T-helper 2 cell treated with Interferon-gamma antibody and Interleukin-4, amounts not matched to agents 5 μg/mL and 100 μg/mL, for 36 hours (primary cell): ENCODE data around the gene SLC16A13.
"Not testable (repeated sequence)": the region's sequence is repeated elsewhere in the genome, so short reads cannot be mapped to it uniquely, and the experiment has no call there.

Experiments
- DNase-seq: peaks from one replicate; pipeline ENCODE4 v3.0.0; 2021; ENCODE audit warnings: low spot score
- H3K27ac Mint-ChIP-seq: one replicate; pipeline ENCODE4 v1.8.0; 2021; ENCODE audit warnings: mild to moderate bottlenecking, mixed read lengths
- H3K27me3 Mint-ChIP-seq: one replicate; pipeline ENCODE4 v1.8.0; 2021; ENCODE audit warnings: low read depth, mixed read lengths
- H3K36me3 Mint-ChIP-seq: one replicate; pipeline ENCODE4 v1.8.0; 2021; ENCODE audit warnings: low read depth, mixed read lengths
- H3K4me1 Mint-ChIP-seq: one replicate; pipeline ENCODE4 v1.8.0; 2021; ENCODE audit warnings: low read depth, mixed read lengths
- H3K4me3 Mint-ChIP-seq: one replicate; pipeline ENCODE4 v1.8.0; 2022; ENCODE audit warnings: mild to moderate bottlenecking, moderate library complexity, mixed read lengths
- H3K9me3 Mint-ChIP-seq: one replicate; pipeline ENCODE4 v1.8.0; 2021; ENCODE audit warnings: mixed read lengths

SLC16A13 gene

GRCh38 chr17:7035591-7036368 is at the start of gene SLC16A13:
TSS of gene SLC16A13 (plus strand) at chr17:7036015. CDS start at chr17:7036383, 368 bp downstream.
- Mint-ChIP-seq H3K4me1 (peaks cover 39% of the 10 kb centered on the region), H3K4me3 (peak within 1 kb of the TSS; percentile 93)

GRCh38 chr17:6986676-6987075 is 49.1 kb upstream of the SLC16A13 start:
- peaks cover 9% of the 10 kb centered on the region for H3K4me1 Mint-ChIP-seq
- H3K27me3 Mint-ChIP-seq = no peaks in the 10 kb centered on the region
- H3K36me3 Mint-ChIP-seq = no peaks in the 10 kb centered on the region
- H3K9me3 Mint-ChIP-seq = no peaks in the 10 kb centered on the region
- H3K4me3 Mint-ChIP-seq = no peak overlapping the region
- H3K27ac Mint-ChIP-seq = no peak overlapping the region
- DNase-seq = no peak

More at GRCh38 chr17:7035591-7036368, at the start of gene SLC16A13:
- no peaks in the 10 kb centered on the region for H3K9me3 Mint-ChIP-seq
- H3K36me3 Mint-ChIP-seq = peaks cover 8% of the 10 kb centered on the region
- H3K27me3 Mint-ChIP-seq = no peaks in the 10 kb centered on the region
- H3K27ac Mint-ChIP-seq = peak within 1 kb of the TSS; percentile 95
- DNase-seq = peak; percentile 99

- no peak overlapping the region for H3K27ac Mint-ChIP-seq
- no peaks in the 10 kb centered on the region for H3K4me1 Mint-ChIP-seq
- H3K9me3 Mint-ChIP-seq = no peaks in the 10 kb centered on the region
- DNase-seq = no peak
- H3K27me3 Mint-ChIP-seq = no peaks in the 10 kb centered on the region
- no peak overlapping the region for H3K4me3 Mint-ChIP-seq
- peaks cover 2% of the 10 kb centered on the region for H3K36me3 Mint-ChIP-seq
Observed at GRCh38 chr17:6989779-6990178, 46.0 kb upstream of the SLC16A13 start.

- not testable (repeated sequence) for H3K4me1 Mint-ChIP-seq, H3K27ac Mint-ChIP-seq, H3K27me3 Mint-ChIP-seq, H3K4me3 Mint-ChIP-seq, H3K9me3 Mint-ChIP-seq, DNase-seq
- H3K36me3 Mint-ChIP-seq = peaks cover 17% of the 10 kb centered on the region
Observed at GRCh38 chr17:6993613-6994056, 42.2 kb upstream of the SLC16A13 start.

GRCh38 chr17:6994118-6994598 is 41.7 kb upstream of the SLC16A13 start:
- Mint-ChIP-seq H3K36me3 (peaks cover 18% of the 10 kb centered on the region), H3K9me3 (no peaks in the 10 kb centered on the region), H3K27me3 (no peaks in the 10 kb centered on the region), H3K4me3 (no peak overlapping the region), H3K4me1 (peaks cover 1% of the 10 kb centered on the region), H3K27ac (no peak overlapping the region)
- DNase-seq = no peak

- H3K27me3 Mint-ChIP-seq = no peaks in the 10 kb centered on the region
- H3K36me3 Mint-ChIP-seq = peaks cover 19% of the 10 kb centered on the region
- H3K27ac Mint-ChIP-seq = no peak overlapping the region
- H3K4me1 Mint-ChIP-seq = peaks cover 1% of the 10 kb centered on the region
- no peaks in the 10 kb centered on the region for H3K9me3 Mint-ChIP-seq
- H3K4me3 Mint-ChIP-seq = no peak overlapping the region
- no peak for DNase-seq
Observed at GRCh38 chr17:6994666-6995256, 41.1 kb upstream of the SLC16A13 start.

- peaks cover 1% of the 10 kb centered on the region for H3K4me1 Mint-ChIP-seq
- no peak for DNase-seq
- H3K9me3 Mint-ChIP-seq = no peaks in the 10 kb centered on the region
- H3K27me3 Mint-ChIP-seq = no peaks in the 10 kb centered on the region
- peaks cover 22% of the 10 kb centered on the region for H3K36me3 Mint-ChIP-seq
- no peak within 1 kb of the TSS for H3K4me3 Mint-ChIP-seq
- H3K27ac Mint-ChIP-seq = no peak within 1 kb of the TSS
Observed at GRCh38 chr17:6995500-6996255, 40.1 kb upstream of the SLC16A13 start, which contains the start of gene ALOX12. TSS of gene ALOX12 (plus strand) at chr17:6996049. CDS start at chr17:6996118, 69 bp downstream.

GRCh38 chr17:6996256-6997011 is 39.4 kb upstream of the SLC16A13 start:
- no peak for DNase-seq
- H3K27ac Mint-ChIP-seq = no peak overlapping the region
- no peaks in the 10 kb centered on the region for H3K9me3 Mint-ChIP-seq
- no peak overlapping the region for H3K4me3 Mint-ChIP-seq
- H3K36me3 Mint-ChIP-seq = peaks cover 27% of the 10 kb centered on the region
- H3K4me1 Mint-ChIP-seq = peaks cover 1% of the 10 kb centered on the region
- no peaks in the 10 kb centered on the region for H3K27me3 Mint-ChIP-seq

GRCh38 chr17:6997171-6997570 is 38.6 kb upstream of the SLC16A13 start:
- no peaks in the 10 kb centered on the region for H3K9me3 Mint-ChIP-seq
- H3K27ac Mint-ChIP-seq = no peak overlapping the region
- DNase-seq = no peak
- H3K4me3 Mint-ChIP-seq = no peak overlapping the region
- H3K27me3 Mint-ChIP-seq = no peaks in the 10 kb centered on the region
- peaks cover 33% of the 10 kb centered on the region for H3K36me3 Mint-ChIP-seq
- peaks cover 3% of the 10 kb centered on the region for H3K4me1 Mint-ChIP-seq

GRCh38 chr17:6998855-6999508 is 36.8 kb upstream of the SLC16A13 start:
- no peaks in the 10 kb centered on the region for H3K9me3 Mint-ChIP-seq
- peaks cover 3% of the 10 kb centered on the region for H3K4me1 Mint-ChIP-seq
- no peak for DNase-seq
- peaks cover 36% of the 10 kb centered on the region for H3K36me3 Mint-ChIP-seq
- no peaks in the 10 kb centered on the region for H3K27me3 Mint-ChIP-seq
- H3K4me3 Mint-ChIP-seq = no peak overlapping the region
- no peak overlapping the region for H3K27ac Mint-ChIP-seq

- Mint-ChIP-seq H3K27ac (no peak overlapping the region), H3K4me1 (peaks cover 9% of the 10 kb centered on the region), H3K9me3 (no peaks in the 10 kb centered on the region), H3K4me3 (no peak overlapping the region), H3K36me3 (peaks cover 37% of the 10 kb centered on the region), H3K27me3 (no peaks in the 10 kb centered on the region)
- DNase-seq = no peak
Observed at GRCh38 chr17:7001318-7001961, 34.4 kb upstream of the SLC16A13 start.

GRCh38 chr17:7002288-7003047 is 33.3 kb upstream of the SLC16A13 start:
- H3K4me1 Mint-ChIP-seq = peaks cover 11% of the 10 kb centered on the region
- H3K27ac Mint-ChIP-seq = no peak overlapping the region
- H3K27me3 Mint-ChIP-seq = no peaks in the 10 kb centered on the region
- peaks cover 37% of the 10 kb centered on the region for H3K36me3 Mint-ChIP-seq
- no peak for DNase-seq
- H3K4me3 Mint-ChIP-seq = no peak overlapping the region
- H3K9me3 Mint-ChIP-seq = no peaks in the 10 kb centered on the region
